Transverse colon (tissue), 4 donors: Measurements from ENCODE around the gene SSR4.

Experiments
- POLR2A ChIP-seq: fragments of 450-650 bp; IDR thresholded peaks from one replicate; pipeline ENCODE4 v1.6.1; 2016; ENCODE audit warnings: antibody characterized with exemption, mild to moderate bottlenecking, moderate library complexity
- POLR2AphosphoS5 ChIP-seq, 3 donors: sonication (generic); formaldehyde crosslinking; IDR thresholded peaks; one replicate each; pipeline ENCODE4 v1.6.1; 2016; ENCODE audit warnings: antibody characterized with exemption in 3 of 3
- TF ChIP-seq, protein P1 (sequence below), 5 experiments: fragments of 200-600 bp in 3 of 5; fragments of 450-650 bp in 2 of 5; sonication (generic) in 3 of 5; IDR thresholded peaks; 1 replicate in 2 of 5; 2 replicates in 3 of 5; pipeline ENCODE4 v1.5.1; 2016 to 2017; ENCODE audit warnings: antibody characterized with exemption in 5 of 5, inconsistent platforms in 3 of 5, mild to moderate bottlenecking in 2 of 5, moderate library complexity in 1 of 5

DNA sequence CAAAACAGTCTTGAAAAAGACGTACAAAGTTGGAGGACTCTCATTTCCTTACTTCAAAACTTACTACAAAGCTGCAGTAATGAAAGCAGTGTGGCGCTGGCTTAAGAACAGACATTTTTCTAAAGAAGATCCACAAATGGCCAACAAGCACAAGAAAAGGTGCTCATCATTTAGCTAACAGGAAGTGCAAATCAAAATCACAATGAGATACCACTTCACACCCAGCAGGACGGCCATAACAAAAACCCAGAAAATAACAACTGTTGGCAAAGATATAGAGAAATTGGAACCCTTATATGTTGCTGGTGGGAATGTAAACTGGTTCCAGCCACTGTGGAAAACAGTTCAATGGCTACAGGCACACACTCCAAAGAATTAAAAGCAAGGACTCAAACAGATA lies 32.5 kb downstream of the SSR4 start:
- TF ChIP-seq, protein P1, sequence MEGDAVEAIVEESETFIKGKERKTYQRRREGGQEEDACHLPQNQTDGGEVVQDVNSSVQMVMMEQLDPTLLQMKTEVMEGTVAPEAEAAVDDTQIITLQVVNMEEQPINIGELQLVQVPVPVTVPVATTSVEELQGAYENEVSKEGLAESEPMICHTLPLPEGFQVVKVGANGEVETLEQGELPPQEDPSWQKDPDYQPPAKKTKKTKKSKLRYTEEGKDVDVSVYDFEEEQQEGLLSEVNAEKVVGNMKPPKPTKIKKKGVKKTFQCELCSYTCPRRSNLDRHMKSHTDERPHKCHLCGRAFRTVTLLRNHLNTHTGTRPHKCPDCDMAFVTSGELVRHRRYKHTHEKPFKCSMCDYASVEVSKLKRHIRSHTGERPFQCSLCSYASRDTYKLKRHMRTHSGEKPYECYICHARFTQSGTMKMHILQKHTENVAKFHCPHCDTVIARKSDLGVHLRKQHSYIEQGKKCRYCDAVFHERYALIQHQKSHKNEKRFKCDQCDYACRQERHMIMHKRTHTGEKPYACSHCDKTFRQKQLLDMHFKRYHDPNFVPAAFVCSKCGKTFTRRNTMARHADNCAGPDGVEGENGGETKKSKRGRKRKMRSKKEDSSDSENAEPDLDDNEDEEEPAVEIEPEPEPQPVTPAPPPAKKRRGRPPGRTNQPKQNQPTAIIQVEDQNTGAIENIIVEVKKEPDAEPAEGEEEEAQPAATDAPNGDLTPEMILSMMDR (IDR thresholded peaks at IDR 0.05): no peak
- TF ChIP-seq POLR2A (no peak), POLR2AphosphoS5 (IDR thresholded peaks at IDR 0.05) (no peak)
